GM18907 (cell line): ENCODE results near the gene OTUD4.
A peak's percentile ranks its signal among the peaks of the same experiment; 100 is the strongest.

Experiments used
- ATAC-seq: cut with Tn5 transposase; IDR thresholded peaks from one replicate; pipeline ENCODE4 v1.9.1; 2021; ENCODE audit warnings: mild to moderate bottlenecking, moderate library complexity; ENCODE audit not compliant: unreplicated experiment

OTUD4 gene

DNA sequence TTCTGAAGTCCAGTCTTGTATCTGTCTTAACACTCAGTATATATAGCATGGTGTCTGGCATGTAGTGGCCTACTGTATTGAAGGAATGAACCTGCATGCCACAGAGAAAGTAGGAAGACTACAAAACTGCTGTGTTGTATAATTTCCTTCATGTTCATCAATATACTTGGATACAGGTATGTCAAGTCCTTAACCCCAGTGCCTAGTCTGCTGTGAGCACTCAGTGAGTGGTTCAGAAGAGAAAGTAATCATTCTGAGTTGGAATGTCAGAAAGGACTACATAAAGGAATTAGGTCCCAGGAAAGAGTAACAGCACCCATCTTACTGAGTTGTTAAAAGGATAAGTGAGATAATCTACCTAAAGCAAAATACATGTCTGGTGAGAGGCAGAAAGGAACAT lies 50.3 kb downstream of the OTUD4 start:
- ATAC-seq, result no peak

DNA sequence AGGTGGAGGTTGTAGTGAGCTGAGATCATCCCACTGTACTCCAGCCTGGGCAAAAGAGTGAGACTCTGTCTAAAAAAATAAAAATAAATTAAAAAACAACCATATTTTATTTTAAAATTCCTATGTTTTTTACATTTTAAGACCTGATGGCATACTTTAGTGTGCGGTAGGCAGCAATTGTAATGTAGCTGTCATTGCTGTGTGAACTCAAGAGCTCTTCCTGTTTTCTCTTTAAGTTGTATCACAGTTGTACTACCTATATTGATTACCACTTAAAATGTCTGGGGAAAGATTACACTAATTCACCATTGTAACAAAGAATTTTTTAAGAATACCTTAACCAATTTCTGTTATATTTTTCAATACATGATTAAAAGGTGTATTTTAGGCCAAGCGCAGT lies 55.0 kb downstream of the OTUD4 start:
- ATAC-seq, result no peak

GRCh38 chr4:145108128-145108527 lies 72.3 kb downstream of the OTUD4 start:
- no peak for ATAC-seq

DNA sequence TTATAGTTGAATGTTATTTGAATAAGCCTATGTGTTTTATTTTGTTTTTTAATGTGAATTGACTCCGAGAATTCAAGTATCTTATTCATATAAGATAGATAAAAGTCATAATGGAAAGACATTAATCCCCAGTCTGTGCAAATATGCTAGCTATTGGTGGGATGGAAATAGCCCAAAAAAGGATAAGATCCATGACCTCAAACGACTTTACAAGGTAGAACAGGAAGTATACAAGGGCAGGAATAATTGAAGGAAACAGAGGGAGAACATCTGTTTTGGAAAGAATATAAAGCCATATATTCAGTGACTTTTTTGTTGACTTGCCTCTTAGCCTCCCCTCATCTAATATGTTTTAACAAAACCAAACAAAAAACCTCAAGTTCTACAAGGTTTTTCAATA lies 73.3 kb downstream of the OTUD4 start:
- no peak for ATAC-seq

- ATAC-seq, result no peak
These were observed 76.9 kb downstream of the OTUD4 start for GRCh38 chr4:145103496-145103895.

GRCh38 chr4:145102619-145103018 lies 77.8 kb downstream of the OTUD4 start:
- no peak for ATAC-seq

- ATAC-seq, result no peak
These were observed 79.3 kb downstream of the OTUD4 start for GRCh38 chr4:145101091-145101490.

- no peak for ATAC-seq
These were observed 80.7 kb downstream of the OTUD4 start for GRCh38 chr4:145099653-145100052.

DNA sequence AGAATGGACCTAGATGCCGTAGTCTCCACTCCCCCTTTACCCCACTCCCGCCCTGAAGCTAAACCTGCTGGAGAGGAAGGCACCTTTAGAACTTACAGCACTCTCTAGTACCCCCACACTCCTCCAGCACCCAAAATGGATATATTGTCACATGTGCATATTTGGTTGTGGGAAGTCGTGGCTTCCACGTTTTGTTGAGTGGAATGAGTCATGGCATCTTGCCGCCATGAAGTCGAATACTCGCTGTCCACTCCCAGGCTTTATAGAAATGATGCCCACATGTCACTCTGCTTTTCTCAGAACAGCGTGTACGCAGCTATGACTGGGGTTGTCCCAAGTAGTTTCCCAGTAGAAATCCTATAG lies 81.7 kb downstream of the OTUD4 start:
- peak; percentile 22 for ATAC-seq

- ATAC-seq, result peak; percentile 84
These were observed 82.3 kb downstream of the OTUD4 start, which contains the start of the genes ABCE1 and ANAPC10 for GRCh38 chr4:145097821-145098674. Gene ABCE1 (plus strand): TSS chr4:145098311. CDS start chr4:145104413, 6,102 bp downstream. Gene ANAPC10 (minus strand): TSS chr4:145098196. CDS start chr4:145096099, 2,097 bp downstream.

- ATAC-seq, result peak; percentile 3
These were observed 83.0 kb downstream of the OTUD4 start for GRCh38 chr4:145097331-145097820.

DNA sequence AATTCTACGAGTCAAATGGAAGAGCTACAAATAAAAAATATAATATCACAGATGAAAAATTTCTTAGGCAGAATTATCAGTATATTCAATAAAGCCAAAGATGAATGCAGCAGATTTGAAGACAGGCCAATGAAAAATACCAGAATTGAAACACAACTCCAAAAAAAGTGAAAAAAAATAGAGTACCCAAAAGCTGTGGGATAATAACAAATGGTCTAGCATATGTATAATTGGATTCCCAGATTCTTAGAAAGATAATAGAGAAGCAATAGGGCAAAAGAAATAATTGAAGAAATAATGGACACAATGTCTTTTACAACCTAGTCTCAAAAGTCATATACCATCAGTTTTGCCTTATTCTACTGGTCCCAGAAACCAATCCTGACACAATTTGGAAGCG lies 86.8 kb downstream of the OTUD4 start:
- no peak for ATAC-seq

GRCh38 chr4:145090380-145090779 lies 90.0 kb downstream of the OTUD4 start:
- no peak for ATAC-seq

DNA sequence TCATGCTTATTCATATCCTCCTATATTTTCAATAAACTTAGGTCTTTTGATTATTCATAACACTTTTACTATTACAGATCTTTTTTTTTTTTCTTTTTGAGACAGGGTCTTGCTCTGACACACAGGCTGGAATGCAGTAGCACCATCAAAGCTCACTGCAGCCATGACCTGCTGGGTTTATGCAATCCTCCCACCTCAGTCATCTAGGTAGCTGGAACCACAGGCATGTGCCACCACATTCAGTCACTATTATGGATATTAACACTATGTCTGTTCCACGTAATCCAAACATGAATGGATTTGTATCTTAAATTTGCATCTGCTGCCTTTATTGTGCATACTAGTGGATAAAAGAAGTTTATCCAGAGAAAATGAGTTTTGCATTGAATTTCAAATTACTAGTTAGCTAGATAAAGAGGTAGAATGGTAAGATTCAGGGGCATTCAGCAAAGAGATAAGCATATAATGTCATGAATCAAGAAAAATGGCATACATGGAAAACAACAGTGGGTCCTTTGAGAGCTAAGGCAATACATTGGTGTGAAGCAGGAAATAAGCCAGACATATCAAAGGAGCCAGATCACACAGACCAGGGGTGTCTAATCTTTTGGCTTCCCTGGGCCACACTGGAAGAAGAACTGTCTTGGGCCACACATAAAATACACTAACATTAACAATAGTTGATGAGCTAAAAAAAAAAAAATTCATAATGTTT lies 96.3 kb downstream of the OTUD4 start:
- no peak for ATAC-seq
